AG09309 (cell line): ENCODE data around the gene RAD51B.
"Not testable (repeated sequence)": the region's sequence is repeated elsewhere in the genome, so short reads cannot be mapped to it uniquely, and the experiment has no call there.

Experiments used
- DNase-seq: peaks from one replicate; pipeline ENCODE4 v3.0.0-alpha.2; 2010; ENCODE audit warnings: low read depth
- H3K4me3 ChIP-seq: 2 replicates; pipeline ENCODE4 v1.5.1; 2011; ENCODE audit warnings: mild to moderate bottlenecking, low read depth, low read length, moderate library complexity; ENCODE audit not compliant: control insufficient read depth
- TF ChIP-seq, protein P1 (sequence below): IDR thresholded peaks from 2 replicates; pipeline ENCODE4 v1.5.1; 2011; ENCODE audit warnings: mild to moderate bottlenecking, low read depth, low read length, inconsistent platforms; ENCODE audit not compliant: insufficient read depth, control insufficient read depth; ENCODE audit errors: missing control alignments

The RAD51B gene

DNA sequence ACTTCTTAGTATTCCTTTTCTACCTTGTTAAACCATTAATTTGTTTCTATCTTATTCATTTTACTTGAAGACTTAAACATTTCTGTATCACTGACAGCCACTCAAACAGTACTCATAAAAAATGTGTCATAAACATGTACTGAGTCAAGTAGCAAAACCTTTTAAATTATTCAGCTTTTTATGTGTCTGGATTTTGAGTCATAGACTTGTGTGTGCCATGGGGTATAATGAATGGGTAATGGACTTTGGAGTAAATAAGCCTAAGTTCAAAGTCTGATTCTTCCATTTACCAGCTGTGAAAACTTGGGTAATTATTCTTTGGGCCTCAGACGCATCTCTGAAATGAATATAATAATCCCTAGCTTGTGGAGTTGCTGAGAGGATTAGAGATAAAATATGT is 199.0 kb downstream of the RAD51B start:
- TF ChIP-seq, protein P1, sequence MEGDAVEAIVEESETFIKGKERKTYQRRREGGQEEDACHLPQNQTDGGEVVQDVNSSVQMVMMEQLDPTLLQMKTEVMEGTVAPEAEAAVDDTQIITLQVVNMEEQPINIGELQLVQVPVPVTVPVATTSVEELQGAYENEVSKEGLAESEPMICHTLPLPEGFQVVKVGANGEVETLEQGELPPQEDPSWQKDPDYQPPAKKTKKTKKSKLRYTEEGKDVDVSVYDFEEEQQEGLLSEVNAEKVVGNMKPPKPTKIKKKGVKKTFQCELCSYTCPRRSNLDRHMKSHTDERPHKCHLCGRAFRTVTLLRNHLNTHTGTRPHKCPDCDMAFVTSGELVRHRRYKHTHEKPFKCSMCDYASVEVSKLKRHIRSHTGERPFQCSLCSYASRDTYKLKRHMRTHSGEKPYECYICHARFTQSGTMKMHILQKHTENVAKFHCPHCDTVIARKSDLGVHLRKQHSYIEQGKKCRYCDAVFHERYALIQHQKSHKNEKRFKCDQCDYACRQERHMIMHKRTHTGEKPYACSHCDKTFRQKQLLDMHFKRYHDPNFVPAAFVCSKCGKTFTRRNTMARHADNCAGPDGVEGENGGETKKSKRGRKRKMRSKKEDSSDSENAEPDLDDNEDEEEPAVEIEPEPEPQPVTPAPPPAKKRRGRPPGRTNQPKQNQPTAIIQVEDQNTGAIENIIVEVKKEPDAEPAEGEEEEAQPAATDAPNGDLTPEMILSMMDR: no peak
- H3K4me3 ChIP-seq: no peak overlapping the region
- DNase-seq: no peak

DNA sequence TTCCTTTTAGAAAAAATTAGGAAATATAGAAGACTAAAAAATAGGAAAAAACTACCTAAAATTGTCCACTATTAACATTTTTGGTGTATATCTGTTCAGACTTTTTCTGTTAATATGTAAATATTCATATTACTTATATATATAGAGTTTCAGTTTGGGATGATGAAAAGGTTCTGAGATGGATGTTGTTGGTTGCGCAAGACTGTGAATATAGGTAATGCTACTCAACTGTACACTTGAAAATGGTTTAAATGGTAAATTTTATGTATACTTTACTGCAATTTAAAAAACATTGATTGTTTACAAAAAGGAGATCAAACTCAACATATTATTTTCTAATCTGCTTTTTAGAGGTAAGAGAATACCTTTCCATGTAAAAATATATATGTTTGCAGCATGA is 200.9 kb downstream of the RAD51B start:
- DNase-seq: no peak
- H3K4me3 ChIP-seq: no peak overlapping the region
- TF ChIP-seq, protein P1: no peak

DNA sequence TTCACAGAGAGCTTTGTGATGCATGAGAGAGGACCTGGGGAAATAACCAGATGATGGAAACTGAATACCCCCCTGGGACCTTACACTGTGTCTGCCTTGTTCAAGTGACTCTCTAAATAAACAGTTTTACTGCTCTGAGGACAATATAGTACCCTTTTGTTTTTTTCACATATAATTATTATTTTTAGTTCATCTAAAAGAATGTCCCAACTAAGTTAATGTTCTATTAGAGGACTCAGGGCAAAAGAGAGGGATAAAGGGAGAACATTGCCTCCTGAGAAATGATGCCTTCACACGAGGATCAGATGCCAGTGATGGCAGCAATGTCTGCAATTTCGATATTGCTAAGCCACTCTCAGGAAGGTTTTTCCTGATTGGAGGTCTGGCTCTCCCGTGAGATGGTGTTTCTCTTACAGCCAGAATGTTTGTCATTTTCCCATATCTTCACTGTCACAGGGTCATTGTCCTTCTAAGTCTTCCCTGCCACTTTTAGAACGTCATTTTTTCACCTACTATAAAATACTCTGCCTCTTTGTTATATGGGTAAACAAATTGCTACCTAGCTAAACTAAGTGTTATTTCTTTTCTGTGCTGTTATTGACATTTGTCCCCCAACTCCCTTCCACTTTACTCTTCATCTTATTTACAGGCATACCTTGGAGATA is 201.6 kb downstream of the RAD51B start:
- TF ChIP-seq, protein P1: no peak

DNA sequence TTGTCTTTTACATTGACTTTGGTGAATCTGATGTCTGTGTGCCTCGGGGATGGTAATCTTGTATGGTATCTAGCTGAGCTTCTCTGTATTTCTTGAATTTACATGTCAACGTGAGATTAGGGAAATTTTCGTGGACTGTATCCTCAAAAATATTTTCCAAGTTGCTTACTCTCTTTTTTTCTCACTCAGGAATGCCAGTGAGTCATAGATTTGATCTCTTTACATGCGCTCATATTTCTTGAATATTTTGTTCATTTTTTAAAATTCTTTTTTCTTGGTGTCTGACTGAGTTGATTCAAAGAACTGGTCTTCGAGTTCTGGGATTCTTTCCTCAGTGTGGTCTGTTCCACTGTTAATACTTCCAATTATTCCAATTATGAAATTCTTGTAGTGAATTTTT is 207.7 kb downstream of the RAD51B start:
- TF ChIP-seq, protein P1: no peak
- no peak overlapping the region for H3K4me3 ChIP-seq
- DNase-seq: no peak

More for the DNA sequence above, 201.6 kb downstream of the RAD51B start:
- no peak for DNase-seq
- no peak overlapping the region for H3K4me3 ChIP-seq

DNA sequence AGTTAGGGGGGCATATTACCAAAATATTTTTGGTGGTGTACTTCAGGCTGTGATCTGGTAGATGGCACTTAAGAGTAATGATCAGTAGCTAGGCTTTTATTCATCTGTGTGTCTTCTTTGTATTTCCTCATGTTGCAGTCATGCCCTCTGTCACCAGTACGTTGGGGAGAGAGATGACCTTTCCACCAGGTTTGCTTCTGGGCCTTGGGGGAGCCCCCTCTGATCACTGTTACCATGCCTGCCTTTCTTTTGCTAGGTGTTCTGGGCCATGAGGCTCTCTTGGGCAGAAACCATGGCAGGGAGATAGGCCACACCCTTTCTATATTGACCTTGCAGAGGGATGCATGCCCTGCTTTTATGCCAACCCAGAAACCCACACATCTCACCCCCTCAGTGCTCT is 208.5 kb downstream of the RAD51B start:
- TF ChIP-seq, protein P1: no peak
- DNase-seq: no peak
- no peak overlapping the region for H3K4me3 ChIP-seq

DNA sequence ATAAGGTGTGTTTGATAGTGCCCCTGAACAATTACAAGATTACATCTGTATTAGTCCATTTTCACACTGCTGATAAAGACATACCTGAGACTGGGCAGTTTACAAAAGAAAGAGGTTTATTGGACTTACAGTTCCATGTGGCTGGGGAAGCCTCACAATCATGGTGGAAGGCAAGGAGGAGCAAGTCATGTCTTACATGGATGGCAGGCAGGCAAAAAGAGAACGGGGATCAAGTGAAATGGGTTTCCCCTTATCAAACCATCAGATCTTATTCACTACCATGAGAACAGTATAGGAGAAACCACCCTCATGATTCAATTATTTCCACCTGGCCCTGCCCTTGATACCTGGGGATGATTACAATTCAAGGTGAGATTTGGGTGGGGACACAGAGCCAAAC is 211.4 kb downstream of the RAD51B start:
- DNase-seq, H3K4me3 ChIP-seq: not testable (repeated sequence)

DNA sequence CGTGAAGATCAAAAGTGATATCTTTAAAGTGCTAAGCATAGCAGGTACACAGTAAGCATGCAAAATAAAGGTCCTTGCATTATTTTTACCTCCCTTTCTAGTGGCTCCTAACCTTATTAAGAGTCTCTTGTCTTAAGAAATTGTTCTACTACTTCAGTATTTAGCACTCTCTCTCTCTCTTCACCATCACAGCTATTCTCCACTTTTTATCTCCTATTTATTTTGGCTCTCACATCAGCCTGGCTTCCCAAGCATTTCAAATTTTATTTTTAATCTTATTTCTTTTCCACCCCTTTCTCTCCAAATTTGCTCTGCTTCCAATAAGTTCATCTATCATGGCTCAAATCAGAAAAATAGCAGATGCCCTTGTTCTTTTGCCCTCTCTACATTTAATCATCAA is 212.6 kb downstream of the RAD51B start:
- no peak overlapping the region for H3K4me3 ChIP-seq
- TF ChIP-seq, protein P1: no peak
- no peak for DNase-seq
